Pancreas (tissue), 10 donors: Measurements from ENCODE around the gene CAD. TPM values are rescaled to one million over a fixed set of nuclear protein-coding genes. Genes with fewer than 3 reads are reported as not detected.

Experiments used
- ATAC-seq, 4 donors: fragments of 200-7000 bp; cut with Tn5 transposase; one replicate each; pipeline versions ENCODE4 v1.8.0 to v1.9.1; 2020; ENCODE audit warnings: mild to moderate bottlenecking in 4 of 4, moderate library complexity in 4 of 4
- DNase-seq, 6 donors: peaks; one replicate each; pipeline ENCODE4 v3.0.0-alpha.2; 2020
- FAIRE-seq: peaks from 2 replicates; lab custom pipeline; 2012; peaks lifted over from hg19 to GRCh38; lab: Jason Lieb, UNC
- H3K27ac ChIP-seq, 4 donors: fragments of 200-600 bp; sonication (generic); 1 replicate in 3 of 4; 2 replicates in 1 of 4; pipeline versions ENCODE4 v1.5.0 to v1.8.0; 2020
- H3K27me3 ChIP-seq, 4 donors: fragments of 200-600 bp; one replicate each; pipeline ENCODE4 v1.8.0; 2021
- H3K36me3 ChIP-seq, 3 donors: fragments of 200-600 bp; sonication (generic) in 1 of 3; one replicate each; pipeline versions ENCODE4 v1.5.0 to v1.8.0; 2020 to 2021
- H3K4me1 ChIP-seq, 3 donors: fragments of 200-600 bp; one replicate each; pipeline ENCODE4 v1.8.0; 2021
- H3K4me3 ChIP-seq, 4 donors: fragments of 200-600 bp; sonication (generic) in 2 of 4; one replicate each; pipeline versions ENCODE4 v1.5.0 to v1.8.0; 2020 to 2021
- H3K9me3 ChIP-seq, 4 donors: fragments of 200-600 bp; one replicate each; pipeline ENCODE4 v1.8.0; 2021
- CTCF ChIP-seq, 4 donors: fragments of 200-600 bp; sonication (generic) in 3 of 4; IDR thresholded peaks; one replicate each; pipeline versions ENCODE4 v1.5.0 to v1.8.0; 2021; ENCODE audit warnings: antibody characterized with exemption in 4 of 4
- WGBS, 2 donors: extraction: QIAGEN DNeasy Blood & Tissue Kit; methylation state at CpG; one replicate each; pipeline ENCODE4 v1.1.7; 2013; 5-methylcytosine and 5-hydroxymethylcytosine counted together
- intact Hi-C, 3 donors: fragments of 100-400 bp; cut with DNase I; formaldehyde crosslinking; loops; one replicate each; pipeline versions ENCODE4 v1.11.1 to v1.14.2; 2022
- polyA plus RNA-seq, 2 donors: library from polyadenylated mRNA; stranded (reverse); fragments of 200-250 nt; gene quantifications; one replicate each; pipeline ENCODE4 v1.2.3, GENCODE V29; 2013
- total RNA-seq, 6 donors: library from RNA; stranded (reverse); fragmentation: NEBNext Ultra II Directional in 4 of 6; extraction: Animal tissue kit (Norgen Biotek cat#: 25700) in 4 of 6; gene quantifications; one replicate each; pipeline versions ENCODE4 v1.2.1 to v1.2.4, GENCODE V29; 2021 to 2023
- donor health status: healthy with polysubstance abuse.
- donor health status: DM: no; HTN: no; CAD: no; lungs with moderate emphysema.
- donor health status: DM: no; HTN: no; CAD: no.
- donor health status: control.
- donor health status: control.
- donor health status: Bipolar disorder and iron deficiency.
- donor health status: DM: yes; HTN: yes; CAD: no.
- donor health status: DM: no; HTN: no; CAD: no.
- donor health status: DM: no; HTN: no; CAD: no.
- donor health status: DM: yes; HTN: yes; CAD: no.

The CAD gene
- total and polyA plus RNA-seq, 8 donors, result 9.6 to 24.6 (median 16.3) TPM

- Histone ChIP-seq H3K4me1 (no peaks in the 10 kb centered on the region), H3K27me3 (peaks cover 0 to 3% (median 0%) of the 10 kb centered on the region in 4 donors), H3K9me3 (no peaks in the 10 kb centered on the region), H3K27ac (no peak within 1 kb of the TSS), H3K4me3 (no peak within 1 kb of the TSS), H3K36me3 (no peaks in the 10 kb centered on the region)
- FAIRE-seq, result no peak
- no peak for TF ChIP-seq CTCF (IDR thresholded peaks at IDR 0.05)
- intact Hi-C loops, result loop anchor here in 1 of 3 donors (5.0 kb wide), 1 partner anchor 173 kb away; no protein-coding TSS in a partner anchor
- no peak for ATAC-seq
- no peak for DNase-seq
- 70 to 72% methylated on average over 38 to 39 of the region's 39 CpGs for WGBS, 2 donors
Measured at GRCh38 chr2:27275211-27276150, 58.3 kb downstream of the CAD start, which contains the start of gene DNAJC5G. TSS of gene DNAJC5G (plus strand) at chr2:27275433. CDS start at chr2:27276729, 1,296 bp downstream.

GRCh38 chr2:27278010-27278409, 60.8 kb downstream of the CAD start:
- intact Hi-C loops, result loop anchor here in 2 of 3 donors (2.0 to 5.0 kb wide), 2 partner anchors 176 to 179 kb away; no protein-coding TSS in a partner anchor
- peaks cover 0 to 3% (median 0%) of the 10 kb centered on the region in 4 donors for H3K27me3 ChIP-seq

DNA sequence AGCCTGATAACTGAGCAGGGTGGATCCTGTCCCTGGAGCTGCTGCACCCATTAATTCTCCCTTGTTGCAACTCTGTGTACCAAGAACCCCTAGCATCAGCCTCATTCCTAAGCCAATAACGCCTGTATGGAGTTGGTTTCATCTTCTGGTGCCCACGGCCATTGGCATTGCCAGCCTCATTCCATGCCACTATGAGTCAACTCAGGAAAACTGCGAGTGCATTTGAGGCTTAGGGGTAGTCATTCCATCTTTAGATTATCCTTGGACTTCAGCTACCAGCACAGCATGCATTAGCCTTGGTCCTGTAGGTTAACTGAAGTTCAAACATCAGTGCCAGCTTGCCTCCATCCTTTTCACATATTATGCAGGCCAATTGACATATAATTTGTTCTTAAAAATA, 63.7 kb downstream of the CAD start:
- no peak overlapping the region for H3K4me3 ChIP-seq
- intact Hi-C loops, result no loop called here
- no peak for FAIRE-seq
- no peak for DNase-seq
- H3K27me3 ChIP-seq, result peaks cover 0 to 3% (median 0%) of the 10 kb centered on the region in 4 donors
- ATAC-seq, result no peak
- H3K4me1 ChIP-seq, result no peaks in the 10 kb centered on the region
- H3K9me3 ChIP-seq, result no peaks in the 10 kb centered on the region
- WGBS, 2 donors, result 43 to 55% methylated on average over 3 of the region's 3 CpGs
- H3K36me3 ChIP-seq, result no peaks in the 10 kb centered on the region
- H3K27ac ChIP-seq, result no peak overlapping the region
- TF ChIP-seq CTCF (IDR thresholded peaks at IDR 0.05), result no peak

More at GRCh38 chr2:27278010-27278409, 60.8 kb downstream of the CAD start:
- H3K4me3 ChIP-seq, result no peak overlapping the region
- no peaks in the 10 kb centered on the region for H3K4me1 ChIP-seq
- no peak for TF ChIP-seq CTCF (IDR thresholded peaks at IDR 0.05)
- FAIRE-seq (no peak), ATAC-seq (no peak), DNase-seq (no peak)
- WGBS, 2 donors, result 36 to 44% methylated on average over 1 of the region's 1 CpG
- no peaks in the 10 kb centered on the region for H3K36me3 ChIP-seq
- no peaks in the 10 kb centered on the region for H3K9me3 ChIP-seq
- no peak overlapping the region for H3K27ac ChIP-seq

DNA sequence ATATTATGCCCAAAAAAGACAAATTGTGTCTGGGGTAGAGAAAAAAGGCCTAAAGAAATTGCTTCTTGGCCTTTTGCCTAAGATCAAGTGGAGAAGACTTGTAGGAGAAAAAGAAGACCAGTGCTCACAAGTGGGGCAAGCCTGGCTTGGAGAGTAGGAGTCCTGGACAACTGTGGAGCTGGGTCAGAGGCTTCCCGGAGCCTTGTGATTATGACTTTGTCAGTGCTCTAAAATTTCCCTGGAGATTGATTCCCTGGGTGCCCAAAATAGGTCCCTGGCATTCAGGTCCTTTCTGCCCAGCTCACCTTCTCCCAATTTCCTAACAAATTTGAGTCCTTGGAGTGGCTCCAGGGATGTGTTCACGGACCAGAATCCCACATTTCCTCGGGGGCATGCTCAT, 64.3 kb downstream of the CAD start:
- Histone ChIP-seq H3K9me3 (no peaks in the 10 kb centered on the region), H3K27ac (no peak overlapping the region), H3K36me3 (no peaks in the 10 kb centered on the region), H3K4me3 (no peak overlapping the region), H3K27me3 (peaks cover 0 to 3% (median 0%) of the 10 kb centered on the region in 4 donors), H3K4me1 (no peaks in the 10 kb centered on the region)
- no peak for DNase-seq
- intact Hi-C loops, result no loop called here
- FAIRE-seq, result no peak
- no peak for ATAC-seq
- no peak for TF ChIP-seq CTCF (IDR thresholded peaks at IDR 0.05)
- 59% methylated on average over 3 of the region's 3 CpGs for WGBS, 2 donors
